Mesendoderm (in vitro differentiated cells): ENCODE results near the gene FPGT. TPM values are rescaled to one million over a fixed set of nuclear protein-coding genes. Genes with fewer than 3 reads are reported as not detected.
"Not testable (repeated sequence)": the region's sequence is repeated elsewhere in the genome, so short reads cannot be mapped to it uniquely, and the experiment has no call there.

Experiments used
- DNase-seq: peaks from one replicate; pipeline ENCODE4 v3.0.0; 2013
- H2AK5ac ChIP-seq: 2 replicates; pipeline ENCODE4 v1.6.1; 2013; ENCODE audit warnings: low read length, inconsistent platforms
- H2BK120ac ChIP-seq: 2 replicates; pipeline ENCODE4 v1.6.1; 2013; ENCODE audit warnings: low read depth, mild to moderate bottlenecking, low read length, moderate library complexity, mixed read lengths
- H2BK15ac ChIP-seq: replicated peaks from 2 replicates; pipeline ENCODE4 v1.6.1; 2013; ENCODE audit warnings: low read depth, mild to moderate bottlenecking, moderate library complexity
- H2BK5ac ChIP-seq: 2 replicates; pipeline ENCODE4 v1.6.1; 2013; ENCODE audit warnings: low read length, inconsistent platforms
- H3K18ac ChIP-seq: 2 replicates; pipeline ENCODE4 v1.6.1; 2013; ENCODE audit warnings: mild to moderate bottlenecking, low read length, mixed read lengths
- H3K23ac ChIP-seq: one replicate; pipeline ENCODE4 v1.6.1; 2013; ENCODE audit warnings: low read length
- H3K27ac ChIP-seq: 2 replicates; pipeline ENCODE4 v1.5.1; 2013; ENCODE audit warnings: low read depth, mild to moderate bottlenecking, inconsistent platforms, low read length, moderate library complexity
- H3K27me3 ChIP-seq: 2 replicates; pipeline ENCODE4 v1.6.1; 2013; ENCODE audit warnings: low read length, control low read depth, mild to moderate bottlenecking, inconsistent platforms; ENCODE audit not compliant: insufficient read depth, poor library complexity
- H3K36me3 ChIP-seq: 2 replicates; pipeline ENCODE4 v1.6.1; 2013; ENCODE audit warnings: low read length, inconsistent platforms; ENCODE audit not compliant: control insufficient read depth, insufficient read depth
- H3K4ac ChIP-seq: one replicate; pipeline ENCODE4 v1.6.1; 2013; ENCODE audit warnings: low read depth, mild to moderate bottlenecking, low read length, moderate library complexity
- H3K4me1 ChIP-seq: 2 replicates; pipeline ENCODE4 v1.6.1; 2013; ENCODE audit warnings: low read depth, low read length, inconsistent platforms; ENCODE audit not compliant: control insufficient read depth
- H3K4me2 ChIP-seq: 2 replicates; pipeline ENCODE4 v1.6.1; 2013; ENCODE audit warnings: low read length
- H3K4me3 ChIP-seq: 2 replicates; pipeline ENCODE4 v1.5.1; 2013; ENCODE audit warnings: mild to moderate bottlenecking, low read length
- H3K56ac ChIP-seq: one replicate; pipeline ENCODE4 v1.6.1; 2013; ENCODE audit warnings: low read length
- H3K79me1 ChIP-seq: 2 replicates; pipeline ENCODE4 v1.6.1; 2013; ENCODE audit warnings: low read length, inconsistent platforms
- H3K79me2 ChIP-seq: 2 replicates; pipeline ENCODE4 v1.6.1; 2013; ENCODE audit warnings: mild to moderate bottlenecking, low read length; ENCODE audit not compliant: control insufficient read depth, insufficient read depth
- H3K9ac ChIP-seq: 2 replicates; pipeline ENCODE4 v1.6.1; 2013; ENCODE audit warnings: low read length, inconsistent platforms
- H4K5ac ChIP-seq: one replicate; pipeline ENCODE4 v1.6.1; 2013; ENCODE audit warnings: low read length
- H4K8ac ChIP-seq: one replicate; pipeline ENCODE4 v1.6.1; 2013; ENCODE audit warnings: low read depth, mild to moderate bottlenecking, control low read depth, low read length, moderate library complexity
- WGBS: extraction: QIAGEN DNeasy Blood & Tissue Kit; methylation state at CpG from one replicate; pipeline ENCODE4 v1.1.7; 2013; ENCODE audit warnings: low lambda C conversion rate, missing lambda C conversion rate; ENCODE audit not compliant: insufficient coverage; ENCODE audit errors: extremely low coverage; 5-methylcytosine and 5-hydroxymethylcytosine counted together
- polyA plus RNA-seq, 2 experiments: library from polyadenylated mRNA; stranded (reverse); fragments of 200-250 nt; gene quantifications; one replicate each; pipeline ENCODE4 v1.2.3, GENCODE V29; 2013

Gene FPGT
- polyA plus RNA-seq (2013, experiment 1 of 2): 2.9 TPM
- polyA plus RNA-seq (2013, experiment 2 of 2): 2.8 TPM

- H3K4me3 ChIP-seq: peak within 1 kb of the TSS; percentile 20
- H2BK15ac ChIP-seq: no peak within 1 kb of the TSS
- no peak within 1 kb of the TSS for H2AK5ac ChIP-seq
- no peak within 1 kb of the TSS for H4K5ac ChIP-seq
- H3K4me1 ChIP-seq: no peaks in the 10 kb centered on the region
- H3K79me1 ChIP-seq: no peaks in the 10 kb centered on the region
- peak within 1 kb of the TSS; percentile 58 for H4K8ac ChIP-seq
- H3K27me3 ChIP-seq: no peaks in the 10 kb centered on the region
- H3K56ac ChIP-seq: peak within 1 kb of the TSS; percentile 77
- no peak within 1 kb of the TSS for H3K27ac ChIP-seq
- H3K9ac ChIP-seq: peak within 1 kb of the TSS; percentile 62
- no peak within 1 kb of the TSS for H2BK120ac ChIP-seq
- no peak within 1 kb of the TSS for H3K23ac ChIP-seq
- H3K4ac ChIP-seq: no peak within 1 kb of the TSS
- H3K4me2 ChIP-seq: peak within 1 kb of the TSS; percentile 53
- no peaks in the 10 kb centered on the region for H3K79me2 ChIP-seq
- WGBS: no CpG with 5 or more reads among the region's 41 CpGs
- DNase-seq: peak; percentile 95
- H3K18ac ChIP-seq: no peak within 1 kb of the TSS
- no peaks in the 10 kb centered on the region for H3K36me3 ChIP-seq
- H2BK5ac ChIP-seq: no peak within 1 kb of the TSS
These were observed at the start of gene FPGT, which contains the start of gene LRRIQ3 for GRCh38 chr1:74197657-74198552. Gene FPGT, plus strand, starts transcription at chr1:74198242. Its CDS starts 37 bp downstream, at chr1:74198279. Gene LRRIQ3, minus strand, starts transcription at chr1:74198176. Its CDS starts 14,492 bp downstream, at chr1:74183684.

GRCh38 chr1:74160046-74160445 lies 38.0 kb upstream of the FPGT start:
- no CpG with 5 or more reads among the region's 2 CpGs for WGBS
- H2BK120ac ChIP-seq: no peak overlapping the region
- no peaks in the 10 kb centered on the region for H3K4me1 ChIP-seq

GRCh38 chr1:74161497-74161896 lies 36.5 kb upstream of the FPGT start:
- Histone ChIP-seq H3K4me2 (no peak overlapping the region), H3K27ac (no peak overlapping the region), H3K4me3 (no peak overlapping the region), H2BK15ac (no peak overlapping the region), H3K79me1 (no peaks in the 10 kb centered on the region), H3K4me1 (no peaks in the 10 kb centered on the region), H3K9ac (no peak overlapping the region), H3K27me3 (no peaks in the 10 kb centered on the region), H3K23ac (no peak overlapping the region), H2BK5ac (no peak overlapping the region), H4K8ac (no peak overlapping the region), H3K18ac (no peak overlapping the region), H3K79me2 (no peaks in the 10 kb centered on the region), H3K4ac (no peak overlapping the region), H3K56ac (no peak overlapping the region), H3K36me3 (no peaks in the 10 kb centered on the region), H4K5ac (no peak overlapping the region), H2BK120ac (no peak overlapping the region), H2AK5ac (no peak overlapping the region)
- DNase-seq: no peak

More at GRCh38 chr1:74160046-74160445, 38.0 kb upstream of the FPGT start:
- H4K8ac ChIP-seq: no peak overlapping the region
- no peak overlapping the region for H2BK15ac ChIP-seq
- no peak overlapping the region for H3K4me3 ChIP-seq
- no peaks in the 10 kb centered on the region for H3K27me3 ChIP-seq
- H2BK5ac ChIP-seq: no peak overlapping the region
- DNase-seq: no peak
- no peaks in the 10 kb centered on the region for H3K36me3 ChIP-seq
- no peak overlapping the region for H3K4me2 ChIP-seq
- H3K79me1 ChIP-seq: no peaks in the 10 kb centered on the region
- no peak overlapping the region for H3K56ac ChIP-seq
- no peak overlapping the region for H3K9ac ChIP-seq
- H3K23ac ChIP-seq: no peak overlapping the region
- H2AK5ac ChIP-seq: no peak overlapping the region
- no peak overlapping the region for H4K5ac ChIP-seq
- H3K79me2 ChIP-seq: no peaks in the 10 kb centered on the region
- H3K18ac ChIP-seq: no peak overlapping the region
- H3K4ac ChIP-seq: no peak overlapping the region
- H3K27ac ChIP-seq: no peak overlapping the region

GRCh38 chr1:74162333-74162732 lies 35.7 kb upstream of the FPGT start:
- no peak overlapping the region for H3K56ac ChIP-seq

GRCh38 chr1:74174423-74174822 lies 23.6 kb upstream of the FPGT start:
- H3K4me3 ChIP-seq, H3K27ac ChIP-seq, H3K4me2 ChIP-seq, DNase-seq, H3K36me3 ChIP-seq, H3K9ac ChIP-seq, H3K79me1 ChIP-seq, H3K79me2 ChIP-seq, H3K27me3 ChIP-seq, H3K18ac ChIP-seq, H3K4me1 ChIP-seq, H2BK120ac ChIP-seq, H3K56ac ChIP-seq, H4K8ac ChIP-seq, H2BK5ac ChIP-seq, H3K4ac ChIP-seq, H2BK15ac ChIP-seq, H3K23ac ChIP-seq, H2AK5ac ChIP-seq, H4K5ac ChIP-seq: not testable (repeated sequence)
- no CpG with 5 or more reads among the region's 1 CpG for WGBS

More at GRCh38 chr1:74162333-74162732, 35.7 kb upstream of the FPGT start:
- Histone ChIP-seq H2BK15ac (no peak overlapping the region), H2BK5ac (no peak overlapping the region), H3K79me1 (no peaks in the 10 kb centered on the region), H4K5ac (no peak overlapping the region), H3K18ac (no peak overlapping the region), H3K9ac (no peak overlapping the region), H3K4ac (no peak overlapping the region), H3K4me2 (no peak overlapping the region), H3K4me1 (no peaks in the 10 kb centered on the region), H4K8ac (no peak overlapping the region), H3K27me3 (no peaks in the 10 kb centered on the region), H3K23ac (no peak overlapping the region), H3K4me3 (no peak overlapping the region), H3K36me3 (no peaks in the 10 kb centered on the region), H2BK120ac (no peak overlapping the region), H3K27ac (no peak overlapping the region), H2AK5ac (no peak overlapping the region), H3K79me2 (no peaks in the 10 kb centered on the region)
- no peak for DNase-seq
- 100% methylated on average over 2 of the region's 5 CpGs for WGBS
